ENCODE results near the gene U2AF1. TPM values are rescaled to one million over a fixed set of nuclear protein-coding genes. Genes with fewer than 3 reads are reported as not detected.
"Not testable (repeated sequence)": the region's sequence is repeated elsewhere in the genome, so short reads cannot be mapped to it uniquely, and the experiment has no call there.

Gene U2AF1, protein sequence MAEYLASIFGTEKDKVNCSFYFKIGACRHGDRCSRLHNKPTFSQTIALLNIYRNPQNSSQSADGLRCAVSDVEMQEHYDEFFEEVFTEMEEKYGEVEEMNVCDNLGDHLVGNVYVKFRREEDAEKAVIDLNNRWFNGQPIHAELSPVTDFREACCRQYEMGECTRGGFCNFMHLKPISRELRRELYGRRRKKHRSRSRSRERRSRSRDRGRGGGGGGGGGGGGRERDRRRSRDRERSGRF
- total RNA-seq: 100 to 1,000 TPM in 1 of 2 donors, 10 to 100 TPM in 1; 61.8 to 135 TPM
- polyA plus RNA-seq (2013, experiment 1 of 2): 137 TPM
- 112 TPM for polyA plus RNA-seq (2013, experiment 2 of 2)
- long read RNA-seq, experiment 1, transcript U2AF1-202 (8 exons, 940 nt): minor isoform, 17 of 71 reads
- long read RNA-seq, experiment 1, transcript U2AF1-201 (8 exons, 962 nt): major isoform, 35 of 71 reads
- long read RNA-seq, experiment 1, partial matches to known transcripts: 11 of 71 reads
- long read RNA-seq, experiment 1, other reads (novel, unspliced or antisense): 4 of 71 reads
- long read RNA-seq, experiment 2, full-length matches to known transcripts: 200 of 217 reads
- long read RNA-seq, experiment 2, partial matches to known transcripts: 8 of 217 reads
- long read RNA-seq, experiment 2, other reads (novel, unspliced or antisense): 9 of 217 reads
- long read RNA-seq, experiment 3, transcript U2AF1-202 (8 exons, 940 nt): minor isoform, 25 of 75 reads
- long read RNA-seq, experiment 3, transcript U2AF1-201 (8 exons, 962 nt): major isoform, 38 of 75 reads
- long read RNA-seq, experiment 3, partial matches to known transcripts: 5 of 75 reads
- long read RNA-seq, experiment 3, other reads (novel, unspliced or antisense): 4 of 75 reads
- long read RNA-seq, experiment 4, transcript U2AF1-201 (8 exons, 962 nt): major isoform, 328 of 661 reads
- long read RNA-seq, experiment 4, transcript U2AF1-206 (9 exons, 966 nt): minor isoform, 20 of 661 reads
- long read RNA-seq, experiment 4, transcript U2AF1-202 (8 exons, 940 nt): minor isoform, 288 of 661 reads
- long read RNA-seq, experiment 4, partial matches to known transcripts: 3 of 661 reads
- long read RNA-seq, experiment 4, other reads (novel, unspliced or antisense): 20 of 661 reads

- 0% methylated on average over 36 of the region's 107 CpGs; no CpG with 5 or more reads in 1 of the 2 experiments for WGBS, 2 experiments (ENCODE audit: insufficient coverage in 1 of 2, insufficient read length in 1 of 2)
- H3K4me3 ChIP-seq (ENCODE audit: low read length); H3K27ac Mint-ChIP-seq; H3K27me3 ChIP-seq (ENCODE audit: control insufficient read depth, insufficient read depth, low read length, poor library complexity, severe bottlenecking); H3K9me3 Mint-ChIP-seq; H3K4me1 Mint-ChIP-seq; H3K9me3 ChIP-seq (ENCODE audit: control insufficient read depth, low read length); H3K4me1 ChIP-seq (ENCODE audit: control insufficient read depth, insufficient read depth, low read length); H3K27me3 Mint-ChIP-seq (ENCODE audit: insufficient read depth); H3K36me3 Mint-ChIP-seq (ENCODE audit: low read depth); H3K36me3 ChIP-seq (ENCODE audit: control insufficient read depth, insufficient read depth, low read length); H3K27ac ChIP-seq (ENCODE audit: low read depth, low read length): not testable (repeated sequence)
- DNase-seq: peak; percentile 38
- H3K4me3 Mint-ChIP-seq: peak within 1 kb of the TSS; percentile 45
- H3K9ac ChIP-seq (ENCODE audit: extremely low read depth, low read length, poor library complexity, severe bottlenecking): peak within 1 kb of the TSS; percentile 44
These were observed at the start of gene U2AF1 for GRCh38 chr21:43106965-43107793. TSS of gene U2AF1 (minus strand) at chr21:43107570. CDS start at chr21:43107494, 76 bp downstream.

GRCh38 chr21:43153601-43154000 is 46.2 kb upstream of the U2AF1 start:
- not testable (repeated sequence) for H3K27me3 Mint-ChIP-seq (ENCODE audit: insufficient read depth); H3K36me3 ChIP-seq (ENCODE audit: control insufficient read depth, insufficient read depth, low read length)

GRCh38 chr21:43149344-43149743 is 42.0 kb upstream of the U2AF1 start:
- H3K4me3 Mint-ChIP-seq; H3K36me3 Mint-ChIP-seq (ENCODE audit: low read depth); H3K9me3 Mint-ChIP-seq; H3K9me3 ChIP-seq (ENCODE audit: control insufficient read depth, low read length); H3K4me1 ChIP-seq (ENCODE audit: control insufficient read depth, insufficient read depth, low read length); H3K27ac ChIP-seq (ENCODE audit: low read depth, low read length); H3K36me3 ChIP-seq (ENCODE audit: control insufficient read depth, insufficient read depth, low read length); H3K4me3 ChIP-seq (ENCODE audit: low read length); DNase-seq; H3K27me3 Mint-ChIP-seq (ENCODE audit: insufficient read depth); H3K27me3 ChIP-seq (ENCODE audit: control insufficient read depth, insufficient read depth, low read length, poor library complexity, severe bottlenecking); H3K9ac ChIP-seq (ENCODE audit: extremely low read depth, low read length, poor library complexity, severe bottlenecking); H3K27ac Mint-ChIP-seq; H3K4me1 Mint-ChIP-seq: not testable (repeated sequence)
- no CpG with 5 or more reads among the region's 11 CpGs for WGBS, 2 experiments (ENCODE audit: insufficient coverage in 1 of 2, insufficient read length in 1 of 2)

More at GRCh38 chr21:43153601-43154000, 46.2 kb upstream of the U2AF1 start:
- not testable (repeated sequence) for H3K27ac Mint-ChIP-seq; H3K9me3 ChIP-seq (ENCODE audit: control insufficient read depth, low read length); DNase-seq; H3K9me3 Mint-ChIP-seq; H3K4me1 Mint-ChIP-seq; H3K4me1 ChIP-seq (ENCODE audit: control insufficient read depth, insufficient read depth, low read length); H3K4me3 ChIP-seq (ENCODE audit: low read length); H3K27me3 ChIP-seq (ENCODE audit: control insufficient read depth, insufficient read depth, low read length, poor library complexity, severe bottlenecking); H3K27ac ChIP-seq (ENCODE audit: low read depth, low read length); H3K4me3 Mint-ChIP-seq; H3K9ac ChIP-seq (ENCODE audit: extremely low read depth, low read length, poor library complexity, severe bottlenecking); H3K36me3 Mint-ChIP-seq (ENCODE audit: low read depth)
- no CpG with 5 or more reads among the region's 33 CpGs for WGBS, 2 experiments (ENCODE audit: insufficient coverage in 1 of 2, insufficient read length in 1 of 2)

DNA sequence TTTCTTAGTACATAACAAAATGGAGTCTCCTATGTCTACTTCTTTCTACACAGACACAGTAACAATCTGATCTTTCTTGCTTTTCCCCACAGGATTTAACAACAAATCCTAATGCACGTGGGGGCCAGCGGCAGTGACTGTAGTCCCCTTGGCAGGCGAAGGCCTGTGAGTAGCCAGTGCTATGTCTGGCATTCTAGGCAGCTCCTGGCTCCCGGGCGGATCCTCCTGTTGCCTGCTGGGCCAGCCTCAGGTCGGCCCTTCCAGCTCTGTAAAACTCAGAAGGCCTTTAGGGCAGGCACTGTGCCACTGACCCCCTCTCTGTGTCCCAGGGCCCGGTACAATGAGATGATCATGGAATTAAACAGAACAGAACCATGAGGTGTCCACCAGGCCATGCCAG is 40.6 kb upstream of the U2AF1 start:
- WGBS, 2 experiments (ENCODE audit: insufficient coverage in 1 of 2, insufficient read length in 1 of 2): no CpG with 5 or more reads among the region's 7 CpGs

GRCh38 chr21:43146637-43147036 is 39.3 kb upstream of the U2AF1 start:
- not testable (repeated sequence) for H3K4me3 ChIP-seq (ENCODE audit: low read length); H3K9ac ChIP-seq (ENCODE audit: extremely low read depth, low read length, poor library complexity, severe bottlenecking); H3K4me3 Mint-ChIP-seq; H3K9me3 ChIP-seq (ENCODE audit: control insufficient read depth, low read length); H3K27ac Mint-ChIP-seq; H3K4me1 ChIP-seq (ENCODE audit: control insufficient read depth, insufficient read depth, low read length); H3K9me3 Mint-ChIP-seq; H3K36me3 ChIP-seq (ENCODE audit: control insufficient read depth, insufficient read depth, low read length); H3K27me3 Mint-ChIP-seq (ENCODE audit: insufficient read depth); H3K4me1 Mint-ChIP-seq; H3K27me3 ChIP-seq (ENCODE audit: control insufficient read depth, insufficient read depth, low read length, poor library complexity, severe bottlenecking); H3K36me3 Mint-ChIP-seq (ENCODE audit: low read depth); H3K27ac ChIP-seq (ENCODE audit: low read depth, low read length); DNase-seq
- WGBS, 2 experiments (ENCODE audit: insufficient coverage in 1 of 2, insufficient read length in 1 of 2): no CpG with 5 or more reads among the region's 12 CpGs

More for the DNA sequence above, 40.6 kb upstream of the U2AF1 start:
- H3K27ac ChIP-seq (ENCODE audit: low read depth, low read length); H3K27me3 ChIP-seq (ENCODE audit: control insufficient read depth, insufficient read depth, low read length, poor library complexity, severe bottlenecking); H3K27me3 Mint-ChIP-seq (ENCODE audit: insufficient read depth); H3K4me3 ChIP-seq (ENCODE audit: low read length); H3K27ac Mint-ChIP-seq; H3K4me3 Mint-ChIP-seq; H3K9me3 ChIP-seq (ENCODE audit: control insufficient read depth, low read length); H3K4me1 Mint-ChIP-seq; H3K9me3 Mint-ChIP-seq; DNase-seq; H3K9ac ChIP-seq (ENCODE audit: extremely low read depth, low read length, poor library complexity, severe bottlenecking); H3K4me1 ChIP-seq (ENCODE audit: control insufficient read depth, insufficient read depth, low read length); H3K36me3 ChIP-seq (ENCODE audit: control insufficient read depth, insufficient read depth, low read length); H3K36me3 Mint-ChIP-seq (ENCODE audit: low read depth): not testable (repeated sequence)

- not testable (repeated sequence) for H3K36me3 ChIP-seq (ENCODE audit: control insufficient read depth, insufficient read depth, low read length); H3K4me1 Mint-ChIP-seq; H3K27me3 ChIP-seq (ENCODE audit: control insufficient read depth, insufficient read depth, low read length, poor library complexity, severe bottlenecking); H3K9me3 Mint-ChIP-seq; H3K4me1 ChIP-seq (ENCODE audit: control insufficient read depth, insufficient read depth, low read length); H3K27ac Mint-ChIP-seq; H3K4me3 ChIP-seq (ENCODE audit: low read length); H3K9ac ChIP-seq (ENCODE audit: extremely low read depth, low read length, poor library complexity, severe bottlenecking); DNase-seq; H3K27ac ChIP-seq (ENCODE audit: low read depth, low read length); H3K27me3 Mint-ChIP-seq (ENCODE audit: insufficient read depth); H3K9me3 ChIP-seq (ENCODE audit: control insufficient read depth, low read length); H3K36me3 Mint-ChIP-seq (ENCODE audit: low read depth); H3K4me3 Mint-ChIP-seq
- WGBS, 2 experiments (ENCODE audit: insufficient coverage in 1 of 2, insufficient read length in 1 of 2): no CpG with 5 or more reads among the region's 17 CpGs
These were observed 34.0 kb upstream of the U2AF1 start for GRCh38 chr21:43141407-43141806.

All from endodermal cell (in vitro differentiated cells).